Measurements from ENCODE around the gene FYCO1.

The FYCO1 gene

GRCh38 chr3:45968149-45968548 lies 27.5 kb downstream of the FYCO1 start:
- H3K27me3 ChIP-seq (ENCODE audit: low read depth, low read length), result no peaks in the 10 kb centered on the region
- no peaks in the 10 kb centered on the region for H3K9me3 ChIP-seq (ENCODE audit: control insufficient read depth in 1 of 2, low read length in 2 of 2)
- no peak overlapping the region for H3K4me3 ChIP-seq (ENCODE audit: low read depth in 1 of 2, low read length in 2 of 2)
- peaks cover 0 to 9% of the 10 kb centered on the region in 2 donors for H3K4me1 ChIP-seq (ENCODE audit: control insufficient read depth in 1 of 2, insufficient read depth in 2 of 2, low read length in 2 of 2)
- H3K27ac ChIP-seq (ENCODE audit: low read length), result no peak overlapping the region
- peaks cover 52 to 71% of the 10 kb centered on the region in 2 donors for H3K36me3 ChIP-seq (ENCODE audit: control insufficient read depth in 1 of 2, insufficient read depth in 2 of 2, low read length in 2 of 2)

GRCh38 chr3:45967724-45968123 lies 27.9 kb downstream of the FYCO1 start:
- no peak overlapping the region for H3K27ac ChIP-seq (ENCODE audit: low read length)
- no peaks in the 10 kb centered on the region for H3K27me3 ChIP-seq (ENCODE audit: low read depth, low read length)
- H3K4me1 ChIP-seq (ENCODE audit: control insufficient read depth in 1 of 2, insufficient read depth in 2 of 2, low read length in 2 of 2), result peaks cover 0 to 9% of the 10 kb centered on the region in 2 donors
- peaks cover 52 to 71% of the 10 kb centered on the region in 2 donors for H3K36me3 ChIP-seq (ENCODE audit: control insufficient read depth in 1 of 2, insufficient read depth in 2 of 2, low read length in 2 of 2)
- no peaks in the 10 kb centered on the region for H3K9me3 ChIP-seq (ENCODE audit: control insufficient read depth in 1 of 2, low read length in 2 of 2)
- H3K4me3 ChIP-seq (ENCODE audit: low read depth in 1 of 2, low read length in 2 of 2), result no peak overlapping the region

DNA sequence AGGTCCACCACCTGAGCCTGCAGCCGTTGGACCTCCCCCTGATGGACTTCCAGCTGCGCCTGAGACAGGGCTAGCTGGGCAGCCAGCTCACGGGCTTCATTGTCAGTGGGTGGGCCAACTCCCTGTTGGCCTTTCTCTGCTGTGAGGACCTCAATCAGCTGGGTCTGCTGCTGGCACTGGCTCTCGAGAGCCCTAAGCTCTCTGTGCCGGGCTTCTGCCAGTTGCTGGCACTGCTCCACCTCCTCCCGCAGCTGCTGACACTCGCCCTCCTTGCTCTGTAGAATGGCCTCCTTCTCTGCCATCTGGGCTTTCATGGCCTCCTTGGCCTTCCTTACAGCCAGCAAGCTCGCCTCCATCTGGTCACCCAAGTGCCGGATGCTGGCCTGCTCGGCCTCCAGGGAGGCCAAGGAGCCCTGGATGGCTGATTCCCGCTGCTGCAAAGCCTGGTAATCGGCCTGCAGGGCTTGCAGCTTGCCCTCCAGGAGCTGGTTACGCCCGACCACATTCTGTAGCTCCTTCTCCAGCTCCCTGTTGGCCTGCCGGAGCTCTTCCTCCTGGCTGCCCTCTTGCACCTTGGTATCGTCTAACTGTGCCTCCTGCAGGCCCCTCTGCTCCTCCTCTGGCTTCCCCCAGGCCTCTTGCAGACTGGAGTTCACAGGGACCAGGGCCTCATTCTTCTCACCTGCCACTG lies 28.5 kb downstream of the FYCO1 start:
- Histone ChIP-seq H3K27me3 (ENCODE audit: low read depth, low read length) (no peaks in the 10 kb centered on the region), H3K27ac (ENCODE audit: low read length) (no peak overlapping the region), H3K4me1 (ENCODE audit: control insufficient read depth in 1 of 2, insufficient read depth in 2 of 2, low read length in 2 of 2) (peaks cover 0 to 9% of the 10 kb centered on the region in 2 donors), H3K4me3 (ENCODE audit: low read depth in 1 of 2, low read length in 2 of 2) (no peak overlapping the region), H3K36me3 (ENCODE audit: control insufficient read depth in 1 of 2, insufficient read depth in 2 of 2, low read length in 2 of 2) (peaks cover 57 to 72% of the 10 kb centered on the region in 2 donors), H3K9me3 (ENCODE audit: control insufficient read depth in 1 of 2, low read length in 2 of 2) (no peaks in the 10 kb centered on the region)

DNA sequence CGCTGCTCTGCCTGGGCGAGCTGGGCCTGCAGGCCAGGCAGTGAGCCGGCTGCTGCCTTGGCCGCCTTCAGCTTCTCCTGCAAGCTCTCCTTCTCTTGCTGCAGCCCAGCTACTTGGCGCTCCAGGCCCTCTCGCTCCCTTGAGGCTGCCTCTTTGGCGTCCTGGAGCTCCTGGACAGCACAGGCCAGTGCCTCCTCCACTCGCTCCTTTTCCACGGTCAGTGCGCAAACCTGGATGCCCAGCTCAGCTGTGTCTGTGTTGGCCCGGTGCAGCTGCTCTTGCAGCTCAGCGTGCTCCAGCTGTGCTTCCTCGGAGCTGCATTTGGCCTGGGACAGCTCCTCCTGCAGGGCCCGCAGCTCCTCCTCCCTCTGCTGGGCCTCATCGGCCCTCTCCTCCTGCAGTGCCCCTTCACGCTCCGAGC lies 29.2 kb downstream of the FYCO1 start:
- Histone ChIP-seq H3K27me3 (ENCODE audit: low read depth, low read length) (no peaks in the 10 kb centered on the region), H3K36me3 (ENCODE audit: control insufficient read depth in 1 of 2, insufficient read depth in 2 of 2, low read length in 2 of 2) (peaks cover 60 to 79% of the 10 kb centered on the region in 2 donors), H3K4me1 (ENCODE audit: control insufficient read depth in 1 of 2, insufficient read depth in 2 of 2, low read length in 2 of 2) (peaks cover 0 to 9% of the 10 kb centered on the region in 2 donors), H3K27ac (ENCODE audit: low read length) (no peak overlapping the region), H3K4me3 (ENCODE audit: low read depth in 1 of 2, low read length in 2 of 2) (no peak overlapping the region), H3K9me3 (ENCODE audit: control insufficient read depth in 1 of 2, low read length in 2 of 2) (no peaks in the 10 kb centered on the region)

DNA sequence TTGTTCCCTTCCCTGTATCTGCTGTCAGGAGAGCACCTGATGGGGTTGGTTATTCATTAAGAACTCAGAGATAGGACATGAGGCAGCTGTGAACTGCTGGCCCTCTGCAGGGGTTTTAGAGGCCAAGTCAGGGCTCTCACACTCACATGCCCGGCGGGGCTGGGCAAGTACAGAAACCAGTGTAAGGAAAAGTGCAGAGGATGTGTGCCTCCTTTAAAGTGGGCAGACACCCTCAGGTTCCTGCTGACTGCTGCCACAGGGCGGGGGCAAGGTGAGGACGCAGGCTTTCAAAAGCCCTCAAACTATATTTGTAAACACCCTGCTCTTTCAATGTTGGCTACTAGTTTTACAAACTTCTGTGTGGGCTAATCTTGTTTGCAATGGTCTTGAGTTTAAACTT lies 30.0 kb downstream of the FYCO1 start:
- Histone ChIP-seq H3K27ac (ENCODE audit: low read length) (no peak overlapping the region), H3K36me3 (ENCODE audit: control insufficient read depth in 1 of 2, insufficient read depth in 2 of 2, low read length in 2 of 2) (peaks cover 66 to 87% of the 10 kb centered on the region in 2 donors), H3K9me3 (ENCODE audit: control insufficient read depth in 1 of 2, low read length in 2 of 2) (no peaks in the 10 kb centered on the region), H3K4me3 (ENCODE audit: low read depth in 1 of 2, low read length in 2 of 2) (no peak overlapping the region), H3K27me3 (ENCODE audit: low read depth, low read length) (no peaks in the 10 kb centered on the region), H3K4me1 (ENCODE audit: control insufficient read depth in 1 of 2, insufficient read depth in 2 of 2, low read length in 2 of 2) (peaks cover 0 to 9% of the 10 kb centered on the region in 2 donors)

DNA sequence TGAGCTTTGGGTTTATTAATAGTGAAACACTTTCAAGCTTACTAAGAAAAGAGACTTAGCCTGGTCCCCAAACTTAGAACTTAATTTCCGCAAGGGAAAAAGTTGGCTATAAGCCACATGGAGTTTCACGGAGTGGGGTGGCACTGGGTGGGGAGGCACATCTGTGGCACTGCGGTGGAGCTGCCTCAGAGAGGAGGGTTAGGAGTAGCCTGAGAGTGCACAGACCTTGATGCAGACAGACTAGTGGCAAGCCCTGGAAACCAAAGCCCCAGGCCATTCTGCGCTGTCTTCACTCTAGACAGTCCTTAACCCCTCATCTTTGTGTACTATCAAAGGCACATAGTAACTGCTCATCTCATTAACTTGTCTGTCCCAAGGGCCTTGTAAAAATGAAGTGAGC lies 30.4 kb downstream of the FYCO1 start:
- Histone ChIP-seq H3K36me3 (ENCODE audit: control insufficient read depth in 1 of 2, insufficient read depth in 2 of 2, low read length in 2 of 2) (peaks cover 70 to 88% of the 10 kb centered on the region in 2 donors), H3K27me3 (ENCODE audit: low read depth, low read length) (no peaks in the 10 kb centered on the region), H3K9me3 (ENCODE audit: control insufficient read depth in 1 of 2, low read length in 2 of 2) (no peaks in the 10 kb centered on the region), H3K4me3 (ENCODE audit: low read depth in 1 of 2, low read length in 2 of 2) (no peak overlapping the region), H3K27ac (ENCODE audit: low read length) (no peak overlapping the region), H3K4me1 (ENCODE audit: control insufficient read depth in 1 of 2, insufficient read depth in 2 of 2, low read length in 2 of 2) (peaks cover 0 to 9% of the 10 kb centered on the region in 2 donors)

DNA sequence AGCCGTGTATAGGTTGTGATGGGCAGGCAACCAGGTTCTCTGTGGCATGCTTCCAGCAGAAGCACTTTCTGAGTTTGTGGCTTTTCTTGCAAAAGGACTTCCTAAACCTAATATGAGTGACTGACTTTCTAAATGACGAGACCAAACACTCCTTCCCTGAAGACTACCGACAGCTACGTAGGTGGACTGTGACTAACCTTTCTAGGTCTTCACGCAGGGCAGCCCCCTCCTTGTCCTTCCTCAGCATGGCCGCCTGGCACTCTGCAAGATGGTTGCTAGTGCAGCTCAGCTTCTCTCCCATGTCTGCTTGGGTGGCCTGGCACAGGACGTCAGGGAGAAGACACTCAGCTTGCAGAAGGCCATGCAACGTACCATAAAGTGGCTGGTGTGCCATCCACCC lies 31.5 kb downstream of the FYCO1 start:
- no peak overlapping the region for H3K4me3 ChIP-seq (ENCODE audit: low read depth in 1 of 2, low read length in 2 of 2)
- no peaks in the 10 kb centered on the region for H3K9me3 ChIP-seq (ENCODE audit: control insufficient read depth in 1 of 2, low read length in 2 of 2)
- no peaks in the 10 kb centered on the region for H3K27me3 ChIP-seq (ENCODE audit: low read depth, low read length)
- peaks cover 0 to 9% of the 10 kb centered on the region in 2 donors for H3K4me1 ChIP-seq (ENCODE audit: control insufficient read depth in 1 of 2, insufficient read depth in 2 of 2, low read length in 2 of 2)
- H3K27ac ChIP-seq (ENCODE audit: low read length), result no peak overlapping the region
- peaks cover 77 to 89% of the 10 kb centered on the region in 2 donors for H3K36me3 ChIP-seq (ENCODE audit: control insufficient read depth in 1 of 2, insufficient read depth in 2 of 2, low read length in 2 of 2)

DNA sequence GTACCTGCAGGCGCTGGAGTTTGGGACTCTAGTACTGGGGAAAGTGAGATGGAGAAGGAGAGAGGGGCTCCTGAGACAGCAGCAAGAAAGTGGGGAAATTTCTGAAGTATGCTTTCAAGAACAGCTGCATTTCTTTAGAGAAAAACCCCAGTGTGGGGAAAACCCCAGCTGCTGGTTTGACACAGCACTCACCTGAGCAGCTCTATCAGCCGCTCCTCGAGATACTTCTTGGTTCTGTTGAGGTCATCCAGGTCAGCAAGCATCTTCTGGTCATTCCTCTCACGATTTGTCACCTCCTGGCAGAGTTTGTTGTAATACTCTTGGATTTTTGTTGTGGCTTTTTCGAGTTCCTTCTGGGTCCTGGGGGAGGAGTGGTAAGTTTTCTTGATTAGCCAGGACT lies 33.6 kb downstream of the FYCO1 start:
- H3K27me3 ChIP-seq (ENCODE audit: low read depth, low read length), result no peaks in the 10 kb centered on the region
- H3K4me3 ChIP-seq (ENCODE audit: low read depth in 1 of 2, low read length in 2 of 2), result no peak overlapping the region
- H3K9me3 ChIP-seq (ENCODE audit: control insufficient read depth in 1 of 2, low read length in 2 of 2), result no peaks in the 10 kb centered on the region
- peaks cover 84 to 95% of the 10 kb centered on the region in 2 donors for H3K36me3 ChIP-seq (ENCODE audit: control insufficient read depth in 1 of 2, insufficient read depth in 2 of 2, low read length in 2 of 2)
- H3K4me1 ChIP-seq (ENCODE audit: control insufficient read depth in 1 of 2, insufficient read depth in 2 of 2, low read length in 2 of 2), result peaks cover 0 to 5% of the 10 kb centered on the region in 2 donors
- H3K27ac ChIP-seq (ENCODE audit: low read length), result no peak overlapping the region

- Histone ChIP-seq H3K36me3 (ENCODE audit: control insufficient read depth in 1 of 2, insufficient read depth in 2 of 2, low read length in 2 of 2) (peaks cover 80 to 89% of the 10 kb centered on the region in 2 donors), H3K9me3 (ENCODE audit: control insufficient read depth in 1 of 2, low read length in 2 of 2) (no peaks in the 10 kb centered on the region), H3K4me1 (ENCODE audit: control insufficient read depth in 1 of 2, insufficient read depth in 2 of 2, low read length in 2 of 2) (no peaks in the 10 kb centered on the region), H3K4me3 (ENCODE audit: low read depth in 1 of 2, low read length in 2 of 2) (no peak overlapping the region), H3K27ac (ENCODE audit: low read length) (no peak overlapping the region), H3K27me3 (ENCODE audit: low read depth, low read length) (no peaks in the 10 kb centered on the region)
Observed at GRCh38 chr3:45960289-45960688, 35.3 kb downstream of the FYCO1 start.

DNA sequence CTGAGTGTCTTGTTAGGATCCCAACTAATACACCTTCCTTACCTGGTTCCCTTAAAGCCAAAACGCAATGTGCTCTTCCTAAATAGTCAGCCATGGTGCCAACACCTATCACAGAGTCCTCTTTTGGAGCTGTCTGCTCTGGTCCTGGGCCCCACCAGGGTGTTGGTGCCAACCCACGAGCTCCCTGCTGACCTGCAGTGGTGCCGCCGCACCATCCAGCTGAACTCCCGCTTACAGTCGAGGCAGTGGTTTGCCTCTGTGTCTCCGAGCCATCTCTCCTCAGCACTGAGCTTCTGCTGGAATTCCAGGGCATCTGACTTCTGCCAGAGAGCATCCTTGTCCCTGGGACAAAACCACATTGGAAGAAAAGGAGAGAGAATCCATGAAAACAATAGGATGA lies 36.4 kb downstream of the FYCO1 start:
- Histone ChIP-seq H3K9me3 (ENCODE audit: control insufficient read depth in 1 of 2, low read length in 2 of 2) (no peaks in the 10 kb centered on the region), H3K4me1 (ENCODE audit: control insufficient read depth in 1 of 2, insufficient read depth in 2 of 2, low read length in 2 of 2) (no peaks in the 10 kb centered on the region), H3K36me3 (ENCODE audit: control insufficient read depth in 1 of 2, insufficient read depth in 2 of 2, low read length in 2 of 2) (peaks cover 82 to 91% of the 10 kb centered on the region in 2 donors), H3K27me3 (ENCODE audit: low read depth, low read length) (no peaks in the 10 kb centered on the region), H3K27ac (ENCODE audit: low read length) (peak overlapping the region; percentile 20), H3K4me3 (ENCODE audit: low read depth in 1 of 2, low read length in 2 of 2) (no peak overlapping the region)

DNA sequence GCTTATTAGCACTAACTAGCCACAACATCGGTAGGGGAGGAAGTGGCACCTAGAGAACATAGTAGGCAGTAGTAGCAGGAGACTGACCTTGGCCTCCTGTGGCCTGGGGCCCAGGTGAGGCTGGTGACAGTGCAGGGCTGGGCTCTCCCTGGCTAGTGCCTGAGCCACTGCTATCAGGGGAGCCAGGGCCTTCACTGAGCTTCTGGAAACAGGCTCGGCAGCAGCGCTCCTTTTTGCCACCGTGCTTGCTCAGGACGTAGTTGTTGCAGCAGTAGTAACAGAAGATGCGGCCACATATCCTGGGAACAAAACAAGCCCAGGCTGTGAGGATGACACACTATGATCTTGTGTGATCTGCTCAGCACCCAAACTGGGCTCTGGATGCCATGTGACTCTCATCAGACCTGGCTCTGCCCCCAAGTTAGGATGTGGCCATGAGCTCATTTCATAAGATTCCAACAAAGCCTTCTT lies 37.3 kb downstream of the FYCO1 start:
- no peaks in the 10 kb centered on the region for H3K27me3 ChIP-seq (ENCODE audit: low read depth, low read length)
- H3K9me3 ChIP-seq (ENCODE audit: control insufficient read depth in 1 of 2, low read length in 2 of 2), result no peaks in the 10 kb centered on the region
- no peaks in the 10 kb centered on the region for H3K4me1 ChIP-seq (ENCODE audit: control insufficient read depth in 1 of 2, insufficient read depth in 2 of 2, low read length in 2 of 2)
- no peak overlapping the region for H3K4me3 ChIP-seq (ENCODE audit: low read depth in 1 of 2, low read length in 2 of 2)
- H3K27ac ChIP-seq (ENCODE audit: low read length), result peak overlapping the region; percentile 20
- peaks cover 82 to 91% of the 10 kb centered on the region in 2 donors for H3K36me3 ChIP-seq (ENCODE audit: control insufficient read depth in 1 of 2, insufficient read depth in 2 of 2, low read length in 2 of 2)

GRCh38 chr3:45957586-45957985 lies 38.0 kb downstream of the FYCO1 start:
- Histone ChIP-seq H3K36me3 (ENCODE audit: control insufficient read depth in 1 of 2, insufficient read depth in 2 of 2, low read length in 2 of 2) (peaks cover 81 to 91% of the 10 kb centered on the region in 2 donors), H3K27me3 (ENCODE audit: low read depth, low read length) (no peaks in the 10 kb centered on the region), H3K4me3 (ENCODE audit: low read depth in 1 of 2, low read length in 2 of 2) (no peak overlapping the region), H3K27ac (ENCODE audit: low read length) (no peak overlapping the region), H3K4me1 (ENCODE audit: control insufficient read depth in 1 of 2, insufficient read depth in 2 of 2, low read length in 2 of 2) (no peaks in the 10 kb centered on the region), H3K9me3 (ENCODE audit: control insufficient read depth in 1 of 2, low read length in 2 of 2) (no peaks in the 10 kb centered on the region)
